HFFc6 (cell line): ENCODE data around the gene RBMS3. TPM values are rescaled to one million over a fixed set of nuclear protein-coding genes. Genes with fewer than 3 reads are reported as not detected.

Experiments used
- DNase-seq: peaks from one replicate; pipeline ENCODE4 v3.0.0-alpha.2; 2018
- H3K27ac Mint-ChIP-seq: 2 replicates; pipeline ENCODE4 v1.8.0; 2020; ENCODE audit warnings: mild to moderate bottlenecking, mixed read lengths
- H3K27me3 Mint-ChIP-seq: 2 replicates; pipeline ENCODE4 v1.8.0; 2021; ENCODE audit warnings: mild to moderate bottlenecking, moderate library complexity, mixed read lengths; ENCODE audit not compliant: insufficient read depth
- H3K36me3 Mint-ChIP-seq: 2 replicates; pipeline ENCODE4 v1.8.0; 2021; ENCODE audit warnings: low read depth, mixed read lengths
- H3K4me1 Mint-ChIP-seq: 2 replicates; pipeline ENCODE4 v1.8.0; 2020; ENCODE audit warnings: low read depth, mixed read lengths
- H3K4me3 Mint-ChIP-seq: 2 replicates; pipeline ENCODE4 v1.8.0; 2020; ENCODE audit warnings: mild to moderate bottlenecking, moderate library complexity, mixed read lengths
- H3K9me3 Mint-ChIP-seq: 2 replicates; pipeline ENCODE4 v1.8.0; 2020; ENCODE audit warnings: mild to moderate bottlenecking, mixed read lengths
- total RNA-seq, 6 experiments: library from RNA; stranded (reverse); fragmentation: NEBNext Ultra II Directional; extraction: Animal tissue kit (Norgen Biotek cat#: 25700); gene quantifications; 2 replicates in 1 of 6; 3 replicates in 5 of 6; pipeline ENCODE4 v1.2.3, GENCODE V29; 2021
- TF ChIP-seq, protein P1 (sequence below): fragments of 200-600 bp; sonication (generic); IDR thresholded peaks from 2 replicates; pipeline ENCODE4 v1.5.0; 2021; ENCODE audit warnings: antibody characterized with exemption, mild to moderate bottlenecking

RBMS3 gene
- total RNA-seq, 6 experiments from 2014 or later = 22.8 to 46.9 (median 39.4) TPM

DNA sequence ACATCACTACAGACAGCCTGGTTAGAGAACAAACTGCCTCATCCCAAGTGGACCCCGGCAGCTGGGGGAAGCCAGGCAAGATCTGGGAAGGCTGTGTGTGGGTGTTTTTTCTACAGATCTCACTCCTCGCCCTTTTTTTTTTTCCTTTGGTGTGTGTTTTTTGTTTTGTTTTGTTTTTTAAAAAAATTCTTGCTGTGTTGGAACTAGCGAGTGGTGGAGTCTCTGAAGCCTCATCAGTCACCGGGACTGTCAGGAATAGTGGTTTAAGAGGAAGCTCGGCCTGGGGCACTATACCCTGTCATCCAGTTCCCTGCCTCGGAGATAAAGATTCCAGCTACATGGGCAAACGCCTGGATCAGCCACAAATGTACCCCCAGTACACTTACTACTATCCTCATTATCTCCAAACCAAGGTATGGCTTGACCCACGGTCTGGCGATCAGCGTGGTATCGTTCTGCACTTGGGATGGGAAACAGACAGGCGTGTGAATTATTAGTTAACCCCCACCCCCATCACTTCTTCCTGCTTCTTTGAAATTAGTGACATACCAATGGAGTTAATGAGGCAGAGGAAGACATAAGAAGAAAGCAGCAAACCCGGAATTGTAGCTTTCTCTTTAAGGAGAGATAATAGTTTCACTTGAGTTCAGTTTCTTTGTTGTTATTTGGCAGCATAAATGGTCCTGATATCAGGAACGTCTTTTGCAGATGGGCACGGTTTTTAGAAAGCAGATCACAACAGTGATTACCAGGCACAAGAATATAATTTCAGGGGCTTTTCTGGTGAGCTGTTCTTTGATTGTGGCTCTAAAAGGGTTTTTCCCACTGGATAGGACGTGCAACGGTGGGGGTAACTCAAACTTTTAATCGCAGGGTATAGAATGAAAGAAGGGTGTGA lies 722 bp downstream of the RBMS3 start:
- Mint-ChIP-seq H3K27ac (peak overlapping the region; percentile 97), H3K4me1 (peaks cover 52% of the 10 kb centered on the region), H3K4me3 (peak overlapping the region; percentile 92), H3K27me3 (peaks cover 4% of the 10 kb centered on the region), H3K9me3 (no peaks in the 10 kb centered on the region), H3K36me3 (peaks cover 14% of the 10 kb centered on the region; the same call in 1 of the 2 replicates)
- TF ChIP-seq, protein P1, sequence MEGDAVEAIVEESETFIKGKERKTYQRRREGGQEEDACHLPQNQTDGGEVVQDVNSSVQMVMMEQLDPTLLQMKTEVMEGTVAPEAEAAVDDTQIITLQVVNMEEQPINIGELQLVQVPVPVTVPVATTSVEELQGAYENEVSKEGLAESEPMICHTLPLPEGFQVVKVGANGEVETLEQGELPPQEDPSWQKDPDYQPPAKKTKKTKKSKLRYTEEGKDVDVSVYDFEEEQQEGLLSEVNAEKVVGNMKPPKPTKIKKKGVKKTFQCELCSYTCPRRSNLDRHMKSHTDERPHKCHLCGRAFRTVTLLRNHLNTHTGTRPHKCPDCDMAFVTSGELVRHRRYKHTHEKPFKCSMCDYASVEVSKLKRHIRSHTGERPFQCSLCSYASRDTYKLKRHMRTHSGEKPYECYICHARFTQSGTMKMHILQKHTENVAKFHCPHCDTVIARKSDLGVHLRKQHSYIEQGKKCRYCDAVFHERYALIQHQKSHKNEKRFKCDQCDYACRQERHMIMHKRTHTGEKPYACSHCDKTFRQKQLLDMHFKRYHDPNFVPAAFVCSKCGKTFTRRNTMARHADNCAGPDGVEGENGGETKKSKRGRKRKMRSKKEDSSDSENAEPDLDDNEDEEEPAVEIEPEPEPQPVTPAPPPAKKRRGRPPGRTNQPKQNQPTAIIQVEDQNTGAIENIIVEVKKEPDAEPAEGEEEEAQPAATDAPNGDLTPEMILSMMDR = no peak
- peak; percentile 41 for DNase-seq

DNA sequence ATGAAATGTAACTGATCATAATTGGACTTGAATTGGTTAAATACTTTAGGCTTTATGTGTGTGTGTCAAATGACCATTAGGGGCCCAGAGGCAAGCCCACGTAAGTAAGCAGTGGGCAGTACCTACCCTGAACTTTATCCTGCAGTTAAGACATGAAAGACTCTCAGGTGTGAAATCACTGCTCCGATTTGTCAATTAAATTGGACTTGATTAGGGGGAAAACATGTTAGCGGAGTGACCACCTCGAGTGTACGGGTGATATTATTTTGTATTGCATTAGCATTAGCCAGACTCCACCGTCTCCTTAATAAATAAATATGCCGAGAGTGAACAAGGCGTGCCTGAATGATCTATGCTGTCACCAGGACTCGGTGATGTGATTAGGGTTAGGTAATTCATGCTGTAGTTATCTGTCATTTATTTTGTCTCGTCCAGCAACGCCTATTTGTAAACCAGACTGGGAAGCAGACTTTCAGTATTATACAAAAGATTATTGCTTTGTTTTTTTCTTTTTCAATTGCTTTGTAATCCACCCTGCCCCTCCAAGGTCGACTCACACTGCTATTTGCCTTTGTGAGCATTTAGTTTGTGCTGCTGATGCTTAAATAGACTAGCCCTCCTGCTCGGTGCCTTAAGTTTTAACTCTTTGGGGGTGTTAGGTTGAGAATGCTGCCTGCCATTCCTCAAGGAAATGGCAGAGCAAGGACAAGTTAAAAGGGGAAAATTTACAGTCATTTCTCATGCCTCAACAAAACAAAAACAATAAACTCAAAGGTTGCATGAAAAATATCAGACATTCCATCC lies 1.8 kb downstream of the RBMS3 start:
- peak; percentile 30 for DNase-seq
- H3K9me3 Mint-ChIP-seq = no peaks in the 10 kb centered on the region
- peak overlapping the region; percentile 92 for H3K4me3 Mint-ChIP-seq
- peaks cover 63% of the 10 kb centered on the region for H3K4me1 Mint-ChIP-seq
- H3K27me3 Mint-ChIP-seq = peaks cover 4% of the 10 kb centered on the region
- peak overlapping the region; percentile 97 for H3K27ac Mint-ChIP-seq
- peaks cover 14% of the 10 kb centered on the region; the same call in 1 of the 2 replicates for H3K36me3 Mint-ChIP-seq
- TF ChIP-seq, protein P1 = no peak

DNA sequence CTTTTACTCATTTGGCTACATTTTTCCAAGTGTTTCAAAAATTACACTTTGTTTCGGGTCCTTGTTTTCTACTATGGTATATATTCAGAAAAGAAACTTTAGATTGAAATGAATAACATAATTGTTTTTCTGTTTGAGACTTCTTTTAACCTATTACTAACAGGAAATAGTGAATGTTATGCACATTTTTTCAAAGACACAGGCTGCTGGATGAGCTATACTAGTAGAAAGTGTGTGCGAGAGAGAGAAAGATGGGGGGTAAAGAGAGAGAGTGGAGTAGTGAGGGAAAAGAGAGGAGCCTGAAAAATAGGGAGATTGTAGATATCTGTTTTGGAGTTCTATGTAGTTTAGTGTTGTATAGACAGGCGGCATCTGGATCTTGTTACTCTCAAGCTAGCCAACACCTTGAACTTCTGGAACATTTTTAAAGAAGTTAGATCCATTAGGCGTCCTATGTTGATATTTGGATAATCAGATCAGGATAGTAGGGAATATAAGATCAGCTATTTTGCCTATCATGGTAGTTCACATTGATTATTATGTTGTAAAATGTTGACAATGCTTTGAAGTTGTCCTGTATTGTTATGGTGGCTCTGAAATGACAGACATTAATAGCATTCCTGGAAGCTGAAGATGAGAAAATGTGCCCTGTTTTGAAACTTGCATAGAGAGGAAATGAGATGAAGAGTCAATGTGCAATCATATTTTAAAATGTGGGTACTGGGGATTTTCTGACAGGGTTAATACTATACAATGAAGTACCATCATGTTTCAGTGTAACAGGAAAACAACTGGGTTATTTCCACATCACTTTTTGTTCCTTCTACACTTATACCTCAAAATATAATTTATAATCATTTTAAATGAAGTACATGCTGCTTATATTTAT lies 2.6 kb downstream of the RBMS3 start:
- Mint-ChIP-seq H3K4me1 (peaks cover 71% of the 10 kb centered on the region), H3K27me3 (peaks cover 4% of the 10 kb centered on the region), H3K4me3 (peak overlapping the region; percentile 92), H3K27ac (peak overlapping the region; percentile 97), H3K36me3 (peaks cover 14% of the 10 kb centered on the region; the same call in 1 of the 2 replicates), H3K9me3 (no peaks in the 10 kb centered on the region)
- TF ChIP-seq, protein P1 = no peak
- no peak for DNase-seq

DNA sequence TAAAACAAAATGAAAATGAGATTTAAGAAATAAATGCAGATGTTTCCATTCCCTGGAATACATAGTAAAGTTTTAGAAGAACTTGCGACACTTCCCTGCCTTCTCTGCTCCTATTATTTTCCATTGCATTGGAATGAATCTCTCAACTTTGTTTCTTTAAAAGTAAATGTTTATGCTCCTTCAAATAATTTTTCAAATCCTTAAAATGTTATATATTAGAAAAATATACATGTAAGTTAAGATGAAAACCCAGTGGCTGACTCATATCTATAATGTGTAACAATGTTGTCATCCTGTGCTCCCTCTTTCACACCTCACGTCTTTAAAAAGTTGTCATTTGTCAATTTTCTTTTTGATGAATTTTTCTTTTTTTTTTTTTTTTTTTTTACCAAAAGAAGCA lies 3.6 kb downstream of the RBMS3 start:
- TF ChIP-seq, protein P1 = no peak
- peaks cover 72% of the 10 kb centered on the region for H3K4me1 Mint-ChIP-seq
- H3K4me3 Mint-ChIP-seq = peak overlapping the region; percentile 92
- no peak for DNase-seq
- H3K27me3 Mint-ChIP-seq = peaks cover 4% of the 10 kb centered on the region
- H3K9me3 Mint-ChIP-seq = no peaks in the 10 kb centered on the region
- no peak overlapping the region for H3K27ac Mint-ChIP-seq
- H3K36me3 Mint-ChIP-seq = peaks cover 14% of the 10 kb centered on the region; the same call in 1 of the 2 replicates
